Body of pancreas (tissue), 4 donors: Measurements from ENCODE around the gene AP5B1.

ENCODE experiments used
- CTCF ChIP-seq, 7 experiments: fragments of 450-650 bp in 4 of 7; fragments of 200-600 bp in 3 of 7; sonication (generic) in 3 of 7; IDR thresholded peaks; one replicate each; pipeline ENCODE4 v1.5.1; 2016 to 2019; ENCODE audit warnings: antibody characterized with exemption in 7 of 7
- POLR2A ChIP-seq, 3 donors: fragments of 450-650 bp; IDR thresholded peaks; one replicate each; pipeline ENCODE4 v1.6.1; 2016; ENCODE audit warnings: antibody characterized with exemption in 3 of 3, mild to moderate bottlenecking in 2 of 3

DNA sequence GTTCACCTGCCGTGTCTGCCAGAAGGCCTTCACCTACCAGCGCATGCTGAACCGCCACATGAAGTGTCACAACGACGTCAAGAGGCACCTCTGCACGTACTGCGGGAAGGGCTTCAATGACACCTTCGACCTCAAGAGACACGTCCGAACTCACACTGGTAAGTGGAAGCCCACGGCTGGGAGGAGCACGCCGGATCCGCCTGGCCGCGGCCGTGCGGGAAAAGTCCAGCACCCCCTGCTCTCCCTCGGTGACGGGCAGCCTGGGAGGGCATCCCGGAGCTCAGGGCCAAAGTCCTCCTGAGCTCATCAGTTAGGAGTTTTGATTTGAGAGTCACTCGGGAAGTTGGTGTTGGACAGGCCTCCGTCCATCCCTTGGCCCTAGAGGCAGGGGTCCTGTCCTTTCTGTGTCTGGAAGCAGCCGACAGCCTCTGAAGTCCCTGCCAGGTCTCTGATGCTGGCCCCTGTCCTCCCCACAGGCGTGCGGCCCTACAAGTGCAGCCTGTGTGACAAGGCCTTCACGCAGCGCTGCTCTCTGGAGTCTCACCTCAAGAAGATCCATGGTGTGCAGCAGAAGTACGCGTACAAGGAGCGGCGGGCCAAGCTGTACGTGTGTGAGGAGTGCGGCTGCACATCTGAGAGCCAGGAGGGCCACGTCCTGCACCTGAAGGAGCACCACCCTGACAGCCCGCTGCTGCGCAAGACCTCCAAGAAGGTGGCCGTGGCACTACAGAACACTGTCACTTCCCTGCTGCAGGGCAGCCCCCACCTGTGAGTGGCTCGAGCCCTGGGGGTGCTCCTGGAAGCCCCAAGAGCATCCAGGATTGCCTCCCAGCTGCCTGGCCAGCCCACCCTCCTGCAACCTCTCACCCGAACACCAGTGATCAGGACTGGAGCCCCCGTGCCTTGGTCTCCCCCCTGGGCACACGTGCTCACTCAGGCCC, 14.1 kb upstream of the AP5B1 start:
- no peak for TF ChIP-seq CTCF (IDR thresholded peaks at IDR 0.05)
- TF ChIP-seq POLR2A (IDR thresholded peaks at IDR 0.05): no peak
